ENCODE measurements around the gene COBLL1. TPM values are rescaled to one million over a fixed set of nuclear protein-coding genes. Genes with fewer than 3 reads are reported as not detected.

The COBLL1 gene
- total RNA-seq, 1 donor from 2014 or later, result 110 TPM

GRCh38 chr2:164706522-164706921 is 135.1 kb downstream of the COBLL1 start:
- DNase-seq (ENCODE audit: low spot score in 2 of 2, unreplicated experiment in 2 of 2), result no peak
- Mint-ChIP-seq H3K4me1 (peaks cover 2% of the 10 kb centered on the region), H3K27me3 (ENCODE audit: low read depth) (no peaks in the 10 kb centered on the region), H3K27ac (peak overlapping the region; percentile 0), H3K4me3 (no peak overlapping the region), H3K9me3 (no peaks in the 10 kb centered on the region), H3K36me3 (peaks cover 27% of the 10 kb centered on the region)
- no peak for TF ChIP-seq CTCF (IDR thresholded peaks at IDR 0.05; ENCODE audit: unreplicated experiment)

GRCh38 chr2:164705412-164706167 is 136.0 kb downstream of the COBLL1 start:
- no peak for DNase-seq (ENCODE audit: low spot score in 2 of 2, unreplicated experiment in 2 of 2)
- H3K36me3 Mint-ChIP-seq, result peaks cover 27% of the 10 kb centered on the region
- H3K4me3 Mint-ChIP-seq, result no peak overlapping the region
- no peak for TF ChIP-seq CTCF (IDR thresholded peaks at IDR 0.05; ENCODE audit: unreplicated experiment)
- H3K27ac Mint-ChIP-seq, result peak overlapping the region; percentile 54
- H3K9me3 Mint-ChIP-seq, result no peaks in the 10 kb centered on the region
- H3K4me1 Mint-ChIP-seq, result peaks cover 4% of the 10 kb centered on the region
- no peaks in the 10 kb centered on the region for H3K27me3 Mint-ChIP-seq (ENCODE audit: low read depth)

GRCh38 chr2:164703915-164704706 is 137.5 kb downstream of the COBLL1 start:
- H3K36me3 Mint-ChIP-seq, result peaks cover 27% of the 10 kb centered on the region
- no peak overlapping the region for H3K4me3 Mint-ChIP-seq
- no peak for TF ChIP-seq CTCF (IDR thresholded peaks at IDR 0.05; ENCODE audit: unreplicated experiment)
- no peaks in the 10 kb centered on the region for H3K9me3 Mint-ChIP-seq
- DNase-seq (ENCODE audit: low spot score in 2 of 2, unreplicated experiment in 2 of 2), result no peak
- no peak overlapping the region for H3K27ac Mint-ChIP-seq
- H3K4me1 Mint-ChIP-seq, result peaks cover 5% of the 10 kb centered on the region
- no peaks in the 10 kb centered on the region for H3K27me3 Mint-ChIP-seq (ENCODE audit: low read depth)

GRCh38 chr2:164701565-164701964 is 140.1 kb downstream of the COBLL1 start:
- Mint-ChIP-seq H3K27ac (no peak overlapping the region), H3K4me3 (no peak overlapping the region), H3K27me3 (ENCODE audit: low read depth) (no peaks in the 10 kb centered on the region), H3K9me3 (no peaks in the 10 kb centered on the region), H3K4me1 (peaks cover 9% of the 10 kb centered on the region), H3K36me3 (peaks cover 27% of the 10 kb centered on the region)
- no peak for TF ChIP-seq CTCF (IDR thresholded peaks at IDR 0.05; ENCODE audit: unreplicated experiment)
- DNase-seq (ENCODE audit: low spot score in 2 of 2, unreplicated experiment in 2 of 2), result no peak

- no peak for TF ChIP-seq CTCF (IDR thresholded peaks at IDR 0.05; ENCODE audit: unreplicated experiment)
- H3K4me3 Mint-ChIP-seq, result no peak overlapping the region
- H3K4me1 Mint-ChIP-seq, result peaks cover 15% of the 10 kb centered on the region
- H3K27ac Mint-ChIP-seq, result peak overlapping the region; percentile 48
- DNase-seq (ENCODE audit: low spot score in 2 of 2, unreplicated experiment in 2 of 2), result no peak
- H3K9me3 Mint-ChIP-seq, result no peaks in the 10 kb centered on the region
- H3K36me3 Mint-ChIP-seq, result peaks cover 26% of the 10 kb centered on the region
- H3K27me3 Mint-ChIP-seq (ENCODE audit: low read depth), result no peaks in the 10 kb centered on the region
Observed at GRCh38 chr2:164700390-164700789, 141.2 kb downstream of the COBLL1 start.
